Activated naive CD8-positive, alpha-beta T cell treated with anti-CD3 and anti-CD28 coated beads, Interleukin-2, amount 50 U/mL, for 24 hours (primary cell): Measurements from ENCODE around the gene WASF2.
"Not testable (repeated sequence)": the region's sequence is repeated elsewhere in the genome, so short reads cannot be mapped to it uniquely, and the experiment has no call there.

Experiments used
- ATAC-seq: fragments of 150-1000 bp; cut with Tn5 transposase; one replicate; pipeline ENCODE4 v1.10.0; 2021
- DNase-seq: peaks from one replicate; pipeline ENCODE4 v3.0.0; 2021
- H3K27ac Mint-ChIP-seq: one replicate; pipeline ENCODE4 v1.8.0; 2021; ENCODE audit warnings: mild to moderate bottlenecking, mixed read lengths
- H3K27me3 Mint-ChIP-seq: one replicate; pipeline ENCODE4 v1.8.0; 2021; ENCODE audit warnings: mixed read lengths
- H3K36me3 Mint-ChIP-seq: one replicate; pipeline ENCODE4 v1.8.0; 2021; ENCODE audit warnings: low read depth, mixed read lengths
- H3K4me1 Mint-ChIP-seq: one replicate; pipeline ENCODE4 v1.8.0; 2021; ENCODE audit warnings: mixed read lengths
- H3K4me3 Mint-ChIP-seq: one replicate; pipeline ENCODE4 v1.8.0; 2021; ENCODE audit warnings: mild to moderate bottlenecking, moderate library complexity, mixed read lengths
- H3K9me3 Mint-ChIP-seq: one replicate; pipeline ENCODE4 v1.8.0; 2021; ENCODE audit warnings: mixed read lengths

WASF2 gene

DNA sequence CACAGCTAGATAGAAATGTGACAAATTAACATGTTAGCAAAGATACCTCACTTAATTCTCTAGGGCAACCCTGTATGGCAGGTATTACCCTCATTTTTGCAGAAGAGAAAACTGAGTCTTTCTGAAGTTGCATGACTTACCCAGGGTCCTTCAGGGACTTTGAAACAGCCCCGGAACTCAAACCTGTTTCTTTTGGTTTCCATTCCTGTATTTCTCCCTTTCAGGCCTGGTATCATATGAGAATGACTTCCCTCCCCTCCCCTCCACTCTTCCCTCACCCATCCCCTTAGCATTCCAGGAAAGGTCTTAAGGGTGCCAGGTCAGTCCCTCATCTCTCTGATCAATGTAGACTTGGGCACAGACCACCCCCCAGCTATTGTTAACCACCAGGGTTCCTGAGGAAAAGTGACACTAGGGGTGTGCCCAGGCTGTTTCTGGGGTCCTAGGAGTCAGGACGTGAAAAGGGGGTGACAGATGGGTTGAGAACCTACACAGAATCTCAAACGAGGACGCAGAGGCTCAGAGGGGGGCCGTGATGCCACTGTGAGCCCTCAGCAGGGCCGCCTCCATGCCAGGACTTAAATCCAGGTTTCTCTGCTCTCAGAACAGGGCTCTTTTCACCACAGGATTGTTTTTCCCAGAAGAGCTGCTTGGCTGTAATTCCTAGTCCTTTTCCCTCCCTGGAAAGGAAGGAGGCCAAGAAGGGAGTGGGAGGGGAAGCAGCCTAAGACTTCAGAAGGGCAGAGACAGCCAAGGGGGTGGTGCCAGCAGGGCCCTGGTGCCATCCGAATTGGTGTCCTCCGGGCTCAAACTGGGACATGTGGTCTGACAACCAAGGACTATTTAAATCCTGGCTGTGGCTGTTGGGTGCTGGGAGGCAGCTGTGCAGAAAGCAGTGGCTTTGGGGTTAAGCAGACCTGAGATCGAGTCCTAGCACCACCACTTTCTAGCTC, 2.1 kb upstream of the WASF2 start:
- Mint-ChIP-seq H3K36me3 (peaks cover 2% of the 10 kb centered on the region), H3K27me3 (no peaks in the 10 kb centered on the region), H3K4me3 (no peak overlapping the region), H3K9me3 (no peaks in the 10 kb centered on the region), H3K4me1 (peaks cover 37% of the 10 kb centered on the region), H3K27ac (peak overlapping the region; percentile 33)
- DNase-seq: no peak
- ATAC-seq: no peak

DNA sequence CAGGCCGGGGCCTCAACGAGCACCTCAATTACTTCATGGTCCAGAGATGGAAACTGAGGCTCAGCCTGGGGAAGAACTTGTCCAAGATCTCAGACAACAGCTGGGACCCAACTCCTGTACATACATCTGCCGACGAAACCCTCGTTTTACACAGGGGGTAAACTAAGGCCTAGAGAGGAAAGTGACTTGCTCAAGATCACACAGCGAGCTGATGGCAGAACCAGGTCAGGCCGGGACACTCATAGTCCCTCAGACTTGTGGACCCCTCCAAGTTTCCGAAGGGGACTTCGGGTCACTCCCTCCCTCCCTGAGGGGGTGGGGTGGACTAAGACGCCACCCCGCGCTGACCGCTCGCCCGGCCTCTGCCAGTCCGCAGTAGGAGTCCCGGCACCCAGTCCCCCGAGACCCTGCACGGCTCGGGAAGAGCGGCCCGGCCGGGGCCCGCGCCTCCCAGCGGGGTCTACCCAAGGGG, 430 bp downstream of the WASF2 start:
- peak overlapping the region; percentile 98 for H3K4me3 Mint-ChIP-seq
- H3K36me3 Mint-ChIP-seq: peaks cover 6% of the 10 kb centered on the region
- peaks cover 43% of the 10 kb centered on the region for H3K4me1 Mint-ChIP-seq
- H3K27ac Mint-ChIP-seq: peak overlapping the region; percentile 99
- H3K27me3 Mint-ChIP-seq: no peaks in the 10 kb centered on the region
- ATAC-seq: peak; percentile 25
- no peak for DNase-seq
- no peaks in the 10 kb centered on the region for H3K9me3 Mint-ChIP-seq

DNA sequence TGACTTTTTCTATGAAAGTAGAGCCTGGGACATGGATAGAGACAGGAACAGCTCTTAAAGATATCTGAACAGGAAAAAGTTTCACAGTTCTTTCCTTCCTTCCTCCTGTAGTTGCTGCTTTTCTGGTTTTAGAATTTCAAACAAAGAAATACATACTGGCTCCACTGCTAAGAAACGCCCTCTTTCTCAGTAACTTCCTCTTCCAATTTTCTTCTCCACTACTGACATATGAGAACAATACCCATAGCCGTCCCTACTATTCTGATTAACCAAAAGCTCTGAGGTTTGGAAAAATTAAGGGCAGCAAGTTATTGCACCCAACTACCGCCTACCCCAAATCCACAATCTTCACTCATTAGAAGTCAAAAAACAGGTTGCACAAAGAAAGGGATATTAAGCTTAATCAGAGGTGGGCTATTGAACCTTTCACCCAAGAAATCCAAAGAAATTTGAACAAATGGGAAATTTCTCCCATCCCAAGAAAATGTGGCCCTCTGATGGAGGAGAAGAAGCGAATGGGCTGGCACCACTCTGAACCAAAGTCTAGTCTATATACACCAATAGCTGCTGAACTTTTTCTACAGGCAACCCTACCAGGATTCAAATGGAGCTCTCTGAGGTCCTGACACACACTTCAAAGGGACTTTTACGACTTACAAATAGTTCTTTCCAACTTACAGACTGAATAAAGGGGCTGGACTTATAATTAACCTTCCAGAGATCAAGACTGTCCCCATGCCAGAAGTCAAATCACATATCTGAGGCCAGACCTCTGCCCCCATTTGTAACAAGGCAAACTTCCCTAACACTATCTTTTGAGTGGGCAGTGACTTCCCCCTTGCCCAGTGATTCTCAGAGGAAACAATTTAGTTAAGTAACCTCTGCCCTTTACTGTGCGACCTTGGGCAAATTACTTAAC, 1.7 kb downstream of the WASF2 start:
- no peaks in the 10 kb centered on the region for H3K9me3 Mint-ChIP-seq
- DNase-seq (no peak), ATAC-seq (no peak)
- H3K36me3 Mint-ChIP-seq: peaks cover 6% of the 10 kb centered on the region
- peaks cover 52% of the 10 kb centered on the region for H3K4me1 Mint-ChIP-seq
- peak overlapping the region; percentile 98 for H3K4me3 Mint-ChIP-seq
- H3K27me3 Mint-ChIP-seq: no peaks in the 10 kb centered on the region
- H3K27ac Mint-ChIP-seq: peak overlapping the region; percentile 97

DNA sequence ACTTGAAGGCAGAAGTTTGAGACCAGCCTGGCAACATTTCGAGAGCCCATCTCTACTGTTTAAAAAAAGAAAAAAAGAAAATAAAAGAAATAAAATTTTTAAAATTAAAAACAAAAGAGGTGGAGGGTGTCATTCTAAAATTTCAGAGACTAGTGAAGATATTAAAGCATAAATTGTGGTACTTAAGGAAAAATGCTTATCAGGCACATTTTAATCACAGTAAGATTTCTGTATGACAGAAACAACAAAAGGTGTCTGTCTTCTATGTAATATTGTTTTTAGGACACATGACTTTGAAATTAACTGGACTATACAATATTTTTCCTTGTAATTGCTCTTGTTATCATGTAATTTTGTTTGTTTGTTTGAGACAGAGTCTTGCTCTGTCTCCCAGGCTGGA, 4.6 kb downstream of the WASF2 start:
- peaks cover 6% of the 10 kb centered on the region for H3K36me3 Mint-ChIP-seq
- no peaks in the 10 kb centered on the region for H3K27me3 Mint-ChIP-seq
- DNase-seq (no peak), ATAC-seq (no peak)
- H3K4me3 Mint-ChIP-seq: no peak overlapping the region
- H3K27ac Mint-ChIP-seq: no peak overlapping the region
- peaks cover 59% of the 10 kb centered on the region for H3K4me1 Mint-ChIP-seq
- no peaks in the 10 kb centered on the region for H3K9me3 Mint-ChIP-seq

DNA sequence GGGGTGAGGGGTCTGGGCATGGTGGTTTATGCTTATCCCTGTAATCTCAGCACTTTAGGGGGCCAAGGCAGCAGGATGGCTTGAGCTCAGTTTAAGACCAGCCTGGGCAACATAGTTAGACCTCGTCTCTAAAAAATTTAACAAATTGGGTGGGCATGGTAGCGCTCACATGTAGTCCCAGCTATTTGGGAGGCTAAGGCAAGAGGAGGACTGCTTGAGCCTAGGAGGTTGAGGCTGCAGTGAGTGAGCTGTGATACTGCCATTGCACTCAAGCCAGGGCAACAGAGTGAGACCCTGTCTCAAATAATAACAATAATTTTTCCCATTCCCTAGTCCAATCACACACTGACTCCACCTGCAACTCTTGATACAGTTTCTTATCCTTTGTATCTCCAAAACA, 6.3 kb downstream of the WASF2 start:
- H3K9me3 Mint-ChIP-seq: no peaks in the 10 kb centered on the region
- H3K27ac Mint-ChIP-seq: peak overlapping the region; percentile 39
- ATAC-seq: no peak
- H3K27me3 Mint-ChIP-seq: no peaks in the 10 kb centered on the region
- peaks cover 8% of the 10 kb centered on the region for H3K36me3 Mint-ChIP-seq
- no peak for DNase-seq
- H3K4me1 Mint-ChIP-seq: peaks cover 60% of the 10 kb centered on the region
- H3K4me3 Mint-ChIP-seq: no peak overlapping the region

DNA sequence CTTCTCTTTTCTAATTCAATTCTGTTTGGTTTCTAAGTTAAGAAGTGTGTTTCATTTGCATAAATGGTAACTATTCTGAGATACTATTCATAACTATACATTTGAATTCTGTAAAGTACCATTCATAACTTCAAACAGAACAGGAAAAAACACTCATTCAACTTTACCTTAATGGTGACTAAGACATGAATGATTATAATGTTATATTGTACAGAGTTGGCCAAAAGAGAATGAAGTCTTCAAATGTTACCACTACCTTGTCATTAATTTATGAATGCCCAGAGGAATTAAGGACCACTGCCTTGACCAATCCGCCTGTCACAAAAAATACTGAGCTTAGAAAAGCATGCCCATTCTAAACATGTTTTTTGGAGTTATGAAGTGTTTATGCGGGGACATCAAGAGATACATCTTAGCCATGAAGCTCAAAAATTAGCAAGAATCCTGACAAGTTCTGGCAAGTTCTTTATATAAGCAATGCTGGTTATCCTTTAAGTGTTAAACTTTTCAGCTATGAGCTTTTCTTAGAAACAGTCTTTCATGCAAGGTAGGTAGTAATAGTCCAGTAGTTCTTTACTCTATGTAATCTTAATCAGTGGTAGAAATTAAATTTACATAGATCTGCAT, 7.9 kb downstream of the WASF2 start:
- no peak overlapping the region for H3K4me3 Mint-ChIP-seq
- peaks cover 61% of the 10 kb centered on the region for H3K4me1 Mint-ChIP-seq
- H3K27ac Mint-ChIP-seq: peak overlapping the region; percentile 55
- no peaks in the 10 kb centered on the region for H3K9me3 Mint-ChIP-seq
- H3K27me3 Mint-ChIP-seq: no peaks in the 10 kb centered on the region
- H3K36me3 Mint-ChIP-seq: peaks cover 10% of the 10 kb centered on the region
- ATAC-seq: peak; percentile 85
- no peak for DNase-seq

DNA sequence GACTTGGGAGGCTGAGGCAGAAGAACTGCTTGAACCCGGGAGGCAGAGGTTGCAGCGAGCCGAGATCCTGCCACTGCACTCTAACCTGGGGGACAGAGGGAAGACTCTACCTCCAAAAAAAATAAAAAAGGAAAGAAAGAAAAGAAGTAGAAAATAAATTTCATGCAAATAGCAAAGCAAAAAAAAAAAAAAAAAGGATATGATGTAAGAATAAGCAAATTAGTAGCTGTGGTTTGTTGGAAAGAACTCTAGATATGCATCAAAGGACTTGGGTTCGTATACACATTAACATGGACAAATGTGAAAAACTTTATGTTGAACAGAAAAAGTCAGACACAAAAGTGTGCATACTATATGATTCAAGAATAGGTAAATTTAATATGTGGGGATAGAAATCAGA, 11.9 kb downstream of the WASF2 start:
- Mint-ChIP-seq H3K27me3 (no peaks in the 10 kb centered on the region), H3K27ac (peak overlapping the region; percentile 56), H3K36me3 (peaks cover 14% of the 10 kb centered on the region), H3K4me3 (peak overlapping the region; percentile 32), H3K4me1 (peaks cover 83% of the 10 kb centered on the region), H3K9me3 (no peaks in the 10 kb centered on the region)
- DNase-seq: no peak
- ATAC-seq: no peak

DNA sequence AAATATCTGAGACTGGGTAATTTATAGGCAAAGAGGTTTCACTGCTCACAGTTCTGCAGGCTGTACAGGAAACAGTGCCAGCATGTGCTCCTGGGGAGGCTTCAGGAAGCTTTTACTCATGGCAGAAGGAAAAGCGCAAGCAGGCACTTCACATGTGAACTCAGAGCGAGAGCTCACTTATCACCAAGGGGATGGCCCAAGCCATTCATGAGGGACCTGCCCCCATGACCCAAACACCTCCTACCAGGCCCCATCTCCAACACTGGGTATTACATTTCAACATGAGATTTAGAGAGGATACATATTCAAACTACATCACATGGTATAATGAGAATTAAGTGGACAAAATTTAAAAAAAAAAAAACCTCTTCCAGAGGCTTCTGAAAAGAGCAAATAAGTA, 13.7 kb downstream of the WASF2 start:
- H3K27ac Mint-ChIP-seq: peak overlapping the region; percentile 30

DNA sequence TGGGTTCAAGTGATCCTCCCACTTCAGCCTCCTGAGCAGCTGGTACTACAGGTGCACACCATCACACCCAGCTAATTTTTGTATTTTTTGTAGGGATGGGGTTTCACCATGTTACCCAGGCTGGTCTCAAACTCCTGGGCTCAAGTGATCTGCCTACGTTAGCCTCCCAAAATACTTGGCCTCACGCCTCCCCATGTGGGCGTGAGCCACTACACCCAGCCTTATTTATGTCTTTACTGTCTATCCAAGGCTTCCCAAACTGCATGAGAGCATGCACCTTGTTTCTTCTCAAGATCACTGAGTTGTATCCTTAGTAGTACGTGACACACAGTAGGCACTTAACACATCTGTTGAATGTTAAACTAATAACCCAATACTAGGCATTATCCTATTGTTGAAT, 14.2 kb downstream of the WASF2 start:
- DNase-seq: no peak
- no peaks in the 10 kb centered on the region for H3K27me3 Mint-ChIP-seq
- no peak overlapping the region for H3K4me3 Mint-ChIP-seq
- H3K36me3 Mint-ChIP-seq: peaks cover 20% of the 10 kb centered on the region
- ATAC-seq: no peak
- H3K9me3 Mint-ChIP-seq: no peaks in the 10 kb centered on the region
- peaks cover 76% of the 10 kb centered on the region for H3K4me1 Mint-ChIP-seq
- no peak overlapping the region for H3K27ac Mint-ChIP-seq

More for the DNA sequence above, 13.7 kb downstream of the WASF2 start:
- Mint-ChIP-seq H3K4me3 (no peak overlapping the region), H3K9me3 (no peaks in the 10 kb centered on the region), H3K4me1 (peaks cover 78% of the 10 kb centered on the region), H3K36me3 (peaks cover 19% of the 10 kb centered on the region), H3K27me3 (no peaks in the 10 kb centered on the region)
- peak; percentile 16 for DNase-seq
- ATAC-seq: peak; percentile 49

DNA sequence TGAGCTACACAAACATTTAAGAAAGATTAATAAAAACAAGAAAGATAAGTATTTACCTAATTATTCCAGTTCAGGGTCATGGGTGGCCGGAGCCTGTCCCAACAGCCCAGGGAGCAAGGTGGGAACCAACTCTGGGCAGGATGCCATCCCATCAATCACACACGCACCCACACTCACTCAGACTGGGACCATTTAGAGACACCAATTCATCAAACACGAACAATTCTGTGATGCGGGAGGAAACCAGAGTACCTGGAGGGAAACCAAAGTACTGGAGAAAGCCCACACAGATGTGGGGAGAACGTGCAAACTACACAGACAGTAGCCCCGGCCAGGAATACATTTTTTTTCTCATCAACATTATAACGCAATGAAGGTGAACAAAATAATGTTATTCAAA, 16.2 kb downstream of the WASF2 start:
- Mint-ChIP-seq H3K27me3 (no peaks in the 10 kb centered on the region), H3K36me3 (peaks cover 16% of the 10 kb centered on the region), H3K27ac (peak overlapping the region; percentile 53), H3K4me3 (peak overlapping the region; percentile 12), H3K9me3 (no peaks in the 10 kb centered on the region), H3K4me1 (peaks cover 83% of the 10 kb centered on the region)
- DNase-seq (no peak), ATAC-seq (peak; percentile 41)

DNA sequence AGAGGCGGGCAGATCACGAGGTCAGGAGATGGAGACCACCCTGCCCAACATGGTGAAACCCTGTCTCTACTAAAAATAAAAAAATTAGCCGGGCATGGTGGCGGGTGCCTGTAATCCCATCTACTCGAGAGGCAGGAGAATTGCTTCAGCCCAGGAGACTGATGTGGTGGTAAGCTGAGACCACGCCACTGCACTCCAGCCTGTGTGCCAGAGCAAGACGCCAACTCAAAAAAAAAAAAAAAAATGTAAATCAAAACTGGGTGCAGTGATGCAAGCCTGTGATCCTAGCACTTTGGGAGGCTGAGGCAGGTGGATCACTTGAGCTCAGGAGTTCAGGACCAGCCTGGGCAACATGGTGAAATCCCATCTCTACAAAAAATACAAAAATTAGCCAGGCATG, 17.9 kb downstream of the WASF2 start:
- not testable (repeated sequence) for H3K27me3 Mint-ChIP-seq, H3K27ac Mint-ChIP-seq, H3K4me3 Mint-ChIP-seq, ATAC-seq, H3K9me3 Mint-ChIP-seq, DNase-seq
- Mint-ChIP-seq H3K36me3 (peaks cover 16% of the 10 kb centered on the region), H3K4me1 (peaks cover 84% of the 10 kb centered on the region)

DNA sequence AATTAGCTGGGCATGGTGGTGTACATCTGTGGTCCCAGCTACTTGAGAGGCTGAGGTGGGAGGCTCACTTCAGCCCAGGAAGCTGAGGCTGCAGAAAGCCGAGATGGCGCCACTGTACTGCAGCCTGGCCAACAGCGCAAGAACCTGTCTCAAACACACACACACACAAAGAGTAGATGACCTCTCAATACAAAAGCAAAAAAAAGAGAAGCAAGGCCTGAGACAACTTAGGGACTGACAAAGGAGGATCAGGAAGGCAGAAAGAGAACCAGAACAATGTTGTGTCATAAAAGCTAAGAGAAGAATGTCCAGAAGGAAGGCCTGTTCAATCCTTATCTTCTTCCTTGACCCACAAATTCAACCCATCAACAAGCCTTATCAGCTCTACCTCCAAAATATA, 18.5 kb downstream of the WASF2 start:
- DNase-seq (no peak), ATAC-seq (no peak)
- Mint-ChIP-seq H3K36me3 (peaks cover 12% of the 10 kb centered on the region), H3K4me3 (no peak overlapping the region), H3K9me3 (no peaks in the 10 kb centered on the region), H3K27me3 (no peaks in the 10 kb centered on the region), H3K27ac (no peak overlapping the region), H3K4me1 (peaks cover 78% of the 10 kb centered on the region)

DNA sequence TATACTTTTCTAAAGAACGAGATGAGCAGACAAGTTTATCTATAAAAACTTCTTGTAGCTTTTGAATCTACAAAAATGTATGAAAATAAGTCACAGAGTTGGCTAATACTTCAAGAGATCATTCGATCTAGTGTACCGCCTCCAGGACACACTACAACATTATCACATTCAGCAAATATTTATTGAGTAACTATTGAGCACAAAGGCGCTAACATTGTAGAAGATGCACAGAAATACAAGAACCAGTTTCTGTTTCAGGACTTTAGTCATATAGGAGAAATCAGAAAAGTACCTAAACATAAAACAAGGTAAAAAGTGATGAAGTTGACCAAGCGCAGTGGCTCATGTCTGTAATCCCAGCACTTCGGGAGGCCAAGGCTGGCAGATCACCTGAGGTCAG, 20.6 kb downstream of the WASF2 start:
- H3K27ac Mint-ChIP-seq: peak overlapping the region; percentile 59
- peaks cover 19% of the 10 kb centered on the region for H3K36me3 Mint-ChIP-seq
- no peak for DNase-seq
- H3K9me3 Mint-ChIP-seq: no peaks in the 10 kb centered on the region
- H3K4me1 Mint-ChIP-seq: peaks cover 75% of the 10 kb centered on the region
- no peaks in the 10 kb centered on the region for H3K27me3 Mint-ChIP-seq
- ATAC-seq: no peak
- no peak overlapping the region for H3K4me3 Mint-ChIP-seq

DNA sequence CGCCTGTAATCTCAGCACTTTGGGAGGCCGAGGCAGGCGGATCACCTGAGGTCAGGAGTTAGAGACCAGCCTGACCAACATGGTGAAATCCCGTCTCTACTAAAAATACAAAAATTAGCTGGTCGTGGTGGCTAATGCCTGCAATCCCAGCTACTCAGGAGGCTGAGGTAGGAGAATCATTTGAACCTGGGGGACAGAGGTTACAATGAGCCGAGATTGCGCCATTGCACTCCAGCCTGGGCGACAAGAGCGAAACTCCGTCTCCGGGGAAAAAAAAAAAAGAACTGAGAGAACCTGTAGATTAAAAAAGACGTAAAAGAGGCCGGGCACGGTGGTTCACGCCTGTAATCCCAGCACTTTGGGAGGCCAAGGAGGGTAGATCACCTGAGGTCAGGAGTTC, 21.6 kb downstream of the WASF2 start:
- H3K27me3 Mint-ChIP-seq, H3K9me3 Mint-ChIP-seq, DNase-seq, ATAC-seq, H3K27ac Mint-ChIP-seq, H3K4me3 Mint-ChIP-seq: not testable (repeated sequence)
- H3K4me1 Mint-ChIP-seq: peaks cover 65% of the 10 kb centered on the region
- peaks cover 19% of the 10 kb centered on the region for H3K36me3 Mint-ChIP-seq
